Measurements from ENCODE around the gene KIF22. TPM values are rescaled to one million over a fixed set of nuclear protein-coding genes. Genes with fewer than 3 reads are reported as not detected.
A peak's percentile ranks its signal among the peaks of the same experiment; 100 is the strongest.

Gene KIF22
- total RNA-seq, 4 donors from 2014 or later = 9.2 to 25.2 (median 13.1) TPM

- ATAC-seq (ENCODE audit: low FRiP score) (no peak), DNase-seq (ENCODE audit: low spot score) (no peak)
- no peak for TF ChIP-seq CTCF (IDR thresholded peaks at IDR 0.05)
Observed at GRCh38 chr16:29806641-29807425, 16.3 kb downstream of the KIF22 start.

GRCh38 chr16:29807426-29808218 is 17.1 kb downstream of the KIF22 start:
- TF ChIP-seq CTCF (IDR thresholded peaks at IDR 0.05) = no peak
- DNase-seq (ENCODE audit: low spot score) (no peak), ATAC-seq (ENCODE audit: low FRiP score) (peak; percentile 5)

GRCh38 chr16:29808219-29808900 is 17.8 kb downstream of the KIF22 start:
- ATAC-seq (ENCODE audit: low FRiP score) (no peak), DNase-seq (ENCODE audit: low spot score) (no peak)
- TF ChIP-seq CTCF (IDR thresholded peaks at IDR 0.05) = no peak

GRCh38 chr16:29809031-29809747 is 18.6 kb downstream of the KIF22 start:
- ATAC-seq (ENCODE audit: low FRiP score) (no peak), DNase-seq (ENCODE audit: low spot score) (no peak)
- no peak for TF ChIP-seq CTCF (IDR thresholded peaks at IDR 0.05)

- DNase-seq (ENCODE audit: low spot score) (no peak), ATAC-seq (ENCODE audit: low FRiP score) (no peak)
- TF ChIP-seq CTCF (IDR thresholded peaks at IDR 0.05) = no peak
Observed at GRCh38 chr16:29809850-29810698, 19.5 kb downstream of the KIF22 start.

GRCh38 chr16:29810699-29811169 is 20.2 kb downstream of the KIF22 start:
- no peak for TF ChIP-seq CTCF (IDR thresholded peaks at IDR 0.05)
- DNase-seq (ENCODE audit: low spot score) (no peak), ATAC-seq (ENCODE audit: low FRiP score) (no peak)

Data from omental fat pad (tissue), 4 donors.